Measurements from ENCODE around the gene EXOC6.

DNA sequence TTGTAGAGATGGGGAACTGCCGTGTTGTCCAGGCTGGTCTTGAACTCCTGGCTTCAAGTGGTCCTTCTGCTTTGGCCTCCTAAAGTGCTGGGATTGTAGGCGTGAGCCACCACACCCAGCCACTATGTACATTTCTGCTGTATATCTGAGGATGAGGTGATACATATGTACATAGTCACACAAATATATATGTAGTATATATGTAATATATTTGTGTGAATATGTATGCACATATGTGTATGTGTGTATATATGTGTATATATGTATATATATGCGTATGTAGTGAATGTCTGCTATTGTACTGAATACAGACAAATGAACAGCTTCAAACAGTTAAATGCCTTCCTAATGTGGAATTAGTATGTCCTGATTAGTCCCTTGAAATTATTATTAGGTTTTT lies 70.3 kb downstream of the EXOC6 start:
- TF ChIP-seq, protein P1, sequence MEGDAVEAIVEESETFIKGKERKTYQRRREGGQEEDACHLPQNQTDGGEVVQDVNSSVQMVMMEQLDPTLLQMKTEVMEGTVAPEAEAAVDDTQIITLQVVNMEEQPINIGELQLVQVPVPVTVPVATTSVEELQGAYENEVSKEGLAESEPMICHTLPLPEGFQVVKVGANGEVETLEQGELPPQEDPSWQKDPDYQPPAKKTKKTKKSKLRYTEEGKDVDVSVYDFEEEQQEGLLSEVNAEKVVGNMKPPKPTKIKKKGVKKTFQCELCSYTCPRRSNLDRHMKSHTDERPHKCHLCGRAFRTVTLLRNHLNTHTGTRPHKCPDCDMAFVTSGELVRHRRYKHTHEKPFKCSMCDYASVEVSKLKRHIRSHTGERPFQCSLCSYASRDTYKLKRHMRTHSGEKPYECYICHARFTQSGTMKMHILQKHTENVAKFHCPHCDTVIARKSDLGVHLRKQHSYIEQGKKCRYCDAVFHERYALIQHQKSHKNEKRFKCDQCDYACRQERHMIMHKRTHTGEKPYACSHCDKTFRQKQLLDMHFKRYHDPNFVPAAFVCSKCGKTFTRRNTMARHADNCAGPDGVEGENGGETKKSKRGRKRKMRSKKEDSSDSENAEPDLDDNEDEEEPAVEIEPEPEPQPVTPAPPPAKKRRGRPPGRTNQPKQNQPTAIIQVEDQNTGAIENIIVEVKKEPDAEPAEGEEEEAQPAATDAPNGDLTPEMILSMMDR (IDR thresholded peaks at IDR 0.05): no peak
- TF ChIP-seq POLR2A (IDR thresholded peaks at IDR 0.05): no peak

All from heart left ventricle (tissue), 13 donors.